GM18505 (cell line): Measurements from ENCODE around the gene GSDMA.

Experiments used
- ATAC-seq: cut with Tn5 transposase; IDR thresholded peaks from one replicate; pipeline ENCODE4 v1.9.1; 2021; ENCODE audit not compliant: unreplicated experiment
- POLR2A ChIP-seq: IDR thresholded peaks from 4 replicates; pipeline ENCODE4 v1.6.1; 2011; ENCODE audit warnings: borderline replicate concordance; ENCODE audit not compliant: insufficient read depth, insufficient read length; ENCODE audit errors: extremely low read depth

GSDMA gene

GRCh38 chr17:39955726-39956225 is 7.0 kb upstream of the GSDMA start:
- no peak for ATAC-seq

GRCh38 chr17:39960524-39961041 is 2.2 kb upstream of the GSDMA start:
- ATAC-seq: no peak
- no peak for TF ChIP-seq POLR2A

More at GRCh38 chr17:39955726-39956225, 7.0 kb upstream of the GSDMA start:
- TF ChIP-seq POLR2A: no peak

- ATAC-seq: no peak
- no peak for TF ChIP-seq POLR2A
Measured at GRCh38 chr17:39963829-39964228, 1.0 kb downstream of the GSDMA start.

GRCh38 chr17:39965017-39965699 is 2.4 kb downstream of the GSDMA start:
- TF ChIP-seq POLR2A: no peak

GRCh38 chr17:39966771-39967170 is 4.0 kb downstream of the GSDMA start:
- TF ChIP-seq POLR2A: no peak
- ATAC-seq: no peak

More at GRCh38 chr17:39965017-39965699, 2.4 kb downstream of the GSDMA start:
- ATAC-seq: no peak

GRCh38 chr17:39968761-39969160 is 6.0 kb downstream of the GSDMA start:
- no peak for TF ChIP-seq POLR2A
- ATAC-seq: no peak

- ATAC-seq: no peak
- no peak for TF ChIP-seq POLR2A
Measured at GRCh38 chr17:39969375-39969774, 6.6 kb downstream of the GSDMA start.

GRCh38 chr17:39970157-39970692 is 7.4 kb downstream of the GSDMA start:
- no peak for TF ChIP-seq POLR2A
- ATAC-seq: no peak

GRCh38 chr17:39971076-39971603 is 8.3 kb downstream of the GSDMA start:
- no peak for ATAC-seq
- TF ChIP-seq POLR2A: no peak

GRCh38 chr17:39972271-39972670 is 9.5 kb downstream of the GSDMA start:
- ATAC-seq: no peak
- no peak for TF ChIP-seq POLR2A

- no peak for TF ChIP-seq POLR2A
Measured at GRCh38 chr17:39973496-39973895, 10.7 kb downstream of the GSDMA start.

GRCh38 chr17:39974433-39974832 is 11.6 kb downstream of the GSDMA start:
- no peak for TF ChIP-seq POLR2A

More at GRCh38 chr17:39973496-39973895, 10.7 kb downstream of the GSDMA start:
- ATAC-seq: no peak

GRCh38 chr17:39975801-39976200 is 13.0 kb downstream of the GSDMA start:
- ATAC-seq: no peak
- no peak for TF ChIP-seq POLR2A

More at GRCh38 chr17:39974433-39974832, 11.6 kb downstream of the GSDMA start:
- ATAC-seq: no peak
